ENCODE measurements around the gene MAML3. TPM values are rescaled to one million over a fixed set of nuclear protein-coding genes. Genes with fewer than 3 reads are reported as not detected.

The MAML3 gene
- total RNA-seq, 1 donor from 2014 or later: 0.79 TPM

GRCh38 chr4:139763205-139763604, 390.8 kb downstream of the MAML3 start:
- Histone ChIP-seq H3K36me3 (ENCODE audit: control insufficient read depth, insufficient read depth, low read length) (no peaks in the 10 kb centered on the region), H3K4me3 (ENCODE audit: low read depth, low read length) (no peak overlapping the region), H3K27me3 (ENCODE audit: control insufficient read depth, insufficient read depth, low read length) (no peaks in the 10 kb centered on the region)
- TF ChIP-seq CTCF (IDR thresholded peaks at IDR 0.05; ENCODE audit: insufficient read depth, low read length, severe bottlenecking): no peak
- FAIRE-seq (no peak), DNase-seq (ENCODE audit: low read depth) (no peak)

- TF ChIP-seq CTCF (IDR thresholded peaks at IDR 0.05; ENCODE audit: insufficient read depth, low read length, severe bottlenecking): no peak
- H3K36me3 ChIP-seq (ENCODE audit: control insufficient read depth, insufficient read depth, low read length): no peaks in the 10 kb centered on the region
- no peak overlapping the region for H3K4me3 ChIP-seq (ENCODE audit: low read depth, low read length)
- FAIRE-seq: no peak
- no peaks in the 10 kb centered on the region for H3K27me3 ChIP-seq (ENCODE audit: control insufficient read depth, insufficient read depth, low read length)
- no peak for DNase-seq (ENCODE audit: low read depth)
These were observed 391.3 kb downstream of the MAML3 start for GRCh38 chr4:139762720-139763119.

- DNase-seq (ENCODE audit: low read depth): peak; percentile 47
- Histone ChIP-seq H3K4me3 (ENCODE audit: low read depth, low read length) (no peak overlapping the region), H3K36me3 (ENCODE audit: control insufficient read depth, insufficient read depth, low read length) (no peaks in the 10 kb centered on the region), H3K27me3 (ENCODE audit: control insufficient read depth, insufficient read depth, low read length) (no peaks in the 10 kb centered on the region)
- peak; percentile 33 for TF ChIP-seq CTCF (IDR thresholded peaks at IDR 0.05; ENCODE audit: insufficient read depth, low read length, severe bottlenecking)
- FAIRE-seq: no peak
These were observed 392.5 kb downstream of the MAML3 start for GRCh38 chr4:139761461-139761860.

- DNase-seq (ENCODE audit: low read depth) (no peak), FAIRE-seq (no peak)
- no peaks in the 10 kb centered on the region for H3K27me3 ChIP-seq (ENCODE audit: control insufficient read depth, insufficient read depth, low read length)
- no peaks in the 10 kb centered on the region for H3K36me3 ChIP-seq (ENCODE audit: control insufficient read depth, insufficient read depth, low read length)
- H3K4me3 ChIP-seq (ENCODE audit: low read depth, low read length): no peak overlapping the region
- no peak for TF ChIP-seq CTCF (IDR thresholded peaks at IDR 0.05; ENCODE audit: insufficient read depth, low read length, severe bottlenecking)
These were observed 393.4 kb downstream of the MAML3 start for GRCh38 chr4:139760567-139760966.

GRCh38 chr4:139759097-139759496, 394.9 kb downstream of the MAML3 start:
- TF ChIP-seq CTCF (IDR thresholded peaks at IDR 0.05; ENCODE audit: insufficient read depth, low read length, severe bottlenecking): no peak
- H3K36me3 ChIP-seq (ENCODE audit: control insufficient read depth, insufficient read depth, low read length): no peaks in the 10 kb centered on the region
- no peak for FAIRE-seq

GRCh38 chr4:139756391-139757180, 397.4 kb downstream of the MAML3 start:
- no peaks in the 10 kb centered on the region for H3K36me3 ChIP-seq (ENCODE audit: control insufficient read depth, insufficient read depth, low read length)
- no peak for TF ChIP-seq CTCF (IDR thresholded peaks at IDR 0.05; ENCODE audit: insufficient read depth, low read length, severe bottlenecking)
- DNase-seq (ENCODE audit: low read depth): no peak
- H3K4me3 ChIP-seq (ENCODE audit: low read depth, low read length): no peak overlapping the region
- no peak for FAIRE-seq
- H3K27me3 ChIP-seq (ENCODE audit: control insufficient read depth, insufficient read depth, low read length): no peaks in the 10 kb centered on the region

More at GRCh38 chr4:139759097-139759496, 394.9 kb downstream of the MAML3 start:
- no peak for DNase-seq (ENCODE audit: low read depth)
- H3K4me3 ChIP-seq (ENCODE audit: low read depth, low read length): no peak overlapping the region
- H3K27me3 ChIP-seq (ENCODE audit: control insufficient read depth, insufficient read depth, low read length): no peaks in the 10 kb centered on the region

Data from bronchial epithelial cell (primary cell).